Measurements from ENCODE around the gene GLUD1.
"Not testable (repeated sequence)": the region's sequence is repeated elsewhere in the genome, so short reads cannot be mapped to it uniquely, and the experiment has no call there.

The GLUD1 gene

DNA sequence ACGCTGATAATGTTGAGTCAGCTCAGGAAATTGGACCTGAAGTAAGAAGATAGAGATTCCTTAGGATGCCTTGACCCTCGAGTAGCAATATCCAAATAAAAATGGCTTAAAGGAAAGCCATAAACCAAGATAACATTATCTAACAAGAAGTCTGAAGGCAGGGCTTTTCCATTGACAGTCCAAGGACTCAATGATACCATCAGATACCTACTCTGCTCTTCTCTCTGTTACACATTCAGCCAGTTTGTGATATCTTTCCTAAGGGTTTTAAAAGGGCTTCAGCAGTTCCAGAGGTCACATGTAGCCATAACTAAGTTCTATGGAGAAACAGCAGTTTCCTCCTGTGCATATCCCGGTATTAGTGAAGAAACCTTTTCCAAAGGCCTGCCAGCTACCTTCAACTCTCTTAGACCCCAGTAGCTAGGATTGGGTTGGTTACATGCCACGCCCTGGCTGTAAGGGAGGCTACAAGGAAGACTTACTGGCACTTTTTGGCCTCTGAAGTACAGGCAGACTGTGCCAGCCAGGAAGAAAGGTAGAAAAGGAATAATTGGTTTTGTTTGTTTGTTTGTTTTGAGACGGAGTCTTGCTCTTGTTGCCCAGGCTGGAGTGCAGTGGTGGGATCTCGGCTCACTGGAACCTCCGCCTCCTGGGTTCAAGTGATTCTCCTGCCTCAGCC, 10.9 kb upstream of the GLUD1 start:
- TF ChIP-seq, protein P1, sequence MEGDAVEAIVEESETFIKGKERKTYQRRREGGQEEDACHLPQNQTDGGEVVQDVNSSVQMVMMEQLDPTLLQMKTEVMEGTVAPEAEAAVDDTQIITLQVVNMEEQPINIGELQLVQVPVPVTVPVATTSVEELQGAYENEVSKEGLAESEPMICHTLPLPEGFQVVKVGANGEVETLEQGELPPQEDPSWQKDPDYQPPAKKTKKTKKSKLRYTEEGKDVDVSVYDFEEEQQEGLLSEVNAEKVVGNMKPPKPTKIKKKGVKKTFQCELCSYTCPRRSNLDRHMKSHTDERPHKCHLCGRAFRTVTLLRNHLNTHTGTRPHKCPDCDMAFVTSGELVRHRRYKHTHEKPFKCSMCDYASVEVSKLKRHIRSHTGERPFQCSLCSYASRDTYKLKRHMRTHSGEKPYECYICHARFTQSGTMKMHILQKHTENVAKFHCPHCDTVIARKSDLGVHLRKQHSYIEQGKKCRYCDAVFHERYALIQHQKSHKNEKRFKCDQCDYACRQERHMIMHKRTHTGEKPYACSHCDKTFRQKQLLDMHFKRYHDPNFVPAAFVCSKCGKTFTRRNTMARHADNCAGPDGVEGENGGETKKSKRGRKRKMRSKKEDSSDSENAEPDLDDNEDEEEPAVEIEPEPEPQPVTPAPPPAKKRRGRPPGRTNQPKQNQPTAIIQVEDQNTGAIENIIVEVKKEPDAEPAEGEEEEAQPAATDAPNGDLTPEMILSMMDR (IDR thresholded peaks at IDR 0.05): no peak
- Histone ChIP-seq H3K27ac (no peak overlapping the region), H3K4me3 (no peak overlapping the region)
- DNase-seq (ENCODE audit: low spot score): no peak

DNA sequence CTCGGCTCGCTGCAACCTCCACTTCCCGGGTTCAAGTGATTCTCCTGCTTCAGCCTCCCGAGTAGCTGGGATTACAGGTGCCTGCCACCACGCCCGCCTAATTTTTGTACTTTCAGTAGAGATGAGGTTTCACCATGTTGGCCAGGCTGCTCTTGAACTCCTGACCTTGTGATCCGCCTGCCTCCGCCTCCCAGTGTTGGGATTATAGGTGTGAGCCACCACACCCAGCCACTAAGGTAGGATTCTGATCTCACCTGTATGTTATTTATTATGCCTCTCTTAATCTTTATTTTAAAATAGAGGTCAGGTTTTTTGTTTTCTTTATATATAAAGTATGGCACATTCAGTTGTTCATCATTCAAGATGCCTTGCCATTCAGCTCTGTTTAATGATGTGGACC, 10.1 kb upstream of the GLUD1 start:
- not testable (repeated sequence) for DNase-seq (ENCODE audit: low spot score); H3K4me3 ChIP-seq; H3K27ac ChIP-seq

GRCh38 chr10:87101996-87102395, 7.4 kb upstream of the GLUD1 start:
- H3K27ac ChIP-seq: no peak overlapping the region
- no peak for DNase-seq (ENCODE audit: low spot score)
- TF ChIP-seq, protein P1 (IDR thresholded peaks at IDR 0.05): no peak
- no peak overlapping the region for H3K4me3 ChIP-seq

DNA sequence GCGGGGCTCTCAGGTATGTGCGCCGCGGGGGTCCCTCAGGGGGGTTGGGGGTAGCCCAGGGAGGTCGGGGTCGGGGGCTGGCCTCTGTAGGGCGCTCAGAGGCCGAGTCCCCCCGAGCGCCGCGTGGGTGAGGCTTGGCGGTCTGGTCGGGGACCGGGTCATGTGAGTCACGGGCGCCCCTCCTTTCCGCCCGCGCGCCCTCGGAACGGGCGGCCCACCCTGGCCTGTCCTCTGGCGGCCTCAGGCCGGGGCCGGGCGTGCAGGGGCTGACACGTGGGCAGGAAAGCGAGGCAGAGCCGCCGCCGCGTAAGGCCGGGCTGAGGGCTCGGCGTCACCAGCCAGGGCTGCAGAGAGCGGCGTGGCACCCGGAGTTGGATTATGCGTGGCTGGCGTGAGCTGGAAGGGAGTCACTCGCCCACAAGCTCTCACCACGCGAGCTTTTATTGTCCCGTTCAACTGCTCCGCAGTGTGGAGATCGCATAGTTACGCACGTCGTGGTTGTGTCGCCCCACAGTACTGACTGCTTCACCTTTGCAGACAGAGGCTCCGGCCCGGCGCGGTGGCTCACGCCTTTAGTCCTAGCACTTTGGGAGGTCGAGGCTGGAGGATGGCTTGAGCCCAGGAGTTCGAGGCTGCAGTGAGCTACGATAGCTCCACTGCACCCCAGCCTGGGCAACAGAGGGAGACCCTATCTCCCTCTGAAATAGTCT, 748 bp upstream of the GLUD1 start:
- Histone ChIP-seq H3K27ac (peak overlapping the region; percentile 97 to 99), H3K4me3 (peak overlapping the region; percentile 91)
- TF ChIP-seq, protein P1 (IDR thresholded peaks at IDR 0.05): no peak
- DNase-seq (ENCODE audit: low spot score): peak; percentile 93

GRCh38 chr10:87093632-87094372, 841 bp downstream of the GLUD1 start:
- peak overlapping the region; percentile 96 to 97 for H3K27ac ChIP-seq
- peak overlapping the region; percentile 91 for H3K4me3 ChIP-seq
- TF ChIP-seq, protein P1 (IDR thresholded peaks at IDR 0.05): no peak
- DNase-seq (ENCODE audit: low spot score): peak; percentile 84

GRCh38 chr10:87092861-87093631, 1.6 kb downstream of the GLUD1 start:
- Histone ChIP-seq H3K4me3 (peak overlapping the region; percentile 91), H3K27ac (peak overlapping the region; percentile 96 to 97)
- TF ChIP-seq, protein P1 (IDR thresholded peaks at IDR 0.05): no peak
- DNase-seq (ENCODE audit: low spot score): no peak

DNA sequence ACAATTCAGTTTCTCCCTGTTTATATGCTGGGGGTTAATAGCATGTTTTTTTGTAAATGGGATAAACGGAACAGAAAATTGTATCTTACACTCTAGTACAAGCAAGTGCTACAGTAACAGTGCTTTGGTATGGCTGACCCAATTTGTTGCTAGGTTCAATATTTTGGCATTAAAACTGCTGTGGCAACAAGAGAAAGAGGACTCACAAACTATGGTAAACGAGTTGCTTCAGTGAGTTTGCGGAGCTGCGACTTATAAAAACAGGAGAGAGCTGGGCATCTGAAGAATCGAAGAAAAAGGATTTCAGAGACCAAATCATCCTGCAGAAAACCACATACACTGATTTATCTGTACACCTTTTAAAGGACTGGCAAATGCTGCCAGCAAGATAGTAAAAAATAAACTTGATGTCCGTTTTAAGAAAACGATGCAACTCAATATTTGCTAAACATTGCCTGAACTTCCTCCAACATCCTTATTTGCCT, 2.2 kb downstream of the GLUD1 start:
- TF ChIP-seq, protein P1 (IDR thresholded peaks at IDR 0.05): no peak
- H3K4me3 ChIP-seq: peak overlapping the region; percentile 91
- H3K27ac ChIP-seq: peak overlapping the region; percentile 96 to 97
- no peak for DNase-seq (ENCODE audit: low spot score)
